ELR (cell line): Measurements from ENCODE around the gene CARNS1.
"Not testable (repeated sequence)": the region's sequence is repeated elsewhere in the genome, so short reads cannot be mapped to it uniquely, and the experiment has no call there.

Experiments
- DNase-seq: peaks from one replicate; pipeline ENCODE4 v3.0.0-alpha.2; 2015; ENCODE audit warnings: low read depth

Gene CARNS1

GRCh38 chr11:67396587-67397389 lies 18.7 kb upstream of the CARNS1 start:
- no peak for DNase-seq

- DNase-seq = no peak
Observed at GRCh38 chr11:67397536-67397935, 17.9 kb upstream of the CARNS1 start.

GRCh38 chr11:67397986-67398660 lies 17.4 kb upstream of the CARNS1 start:
- DNase-seq = no peak

DNA sequence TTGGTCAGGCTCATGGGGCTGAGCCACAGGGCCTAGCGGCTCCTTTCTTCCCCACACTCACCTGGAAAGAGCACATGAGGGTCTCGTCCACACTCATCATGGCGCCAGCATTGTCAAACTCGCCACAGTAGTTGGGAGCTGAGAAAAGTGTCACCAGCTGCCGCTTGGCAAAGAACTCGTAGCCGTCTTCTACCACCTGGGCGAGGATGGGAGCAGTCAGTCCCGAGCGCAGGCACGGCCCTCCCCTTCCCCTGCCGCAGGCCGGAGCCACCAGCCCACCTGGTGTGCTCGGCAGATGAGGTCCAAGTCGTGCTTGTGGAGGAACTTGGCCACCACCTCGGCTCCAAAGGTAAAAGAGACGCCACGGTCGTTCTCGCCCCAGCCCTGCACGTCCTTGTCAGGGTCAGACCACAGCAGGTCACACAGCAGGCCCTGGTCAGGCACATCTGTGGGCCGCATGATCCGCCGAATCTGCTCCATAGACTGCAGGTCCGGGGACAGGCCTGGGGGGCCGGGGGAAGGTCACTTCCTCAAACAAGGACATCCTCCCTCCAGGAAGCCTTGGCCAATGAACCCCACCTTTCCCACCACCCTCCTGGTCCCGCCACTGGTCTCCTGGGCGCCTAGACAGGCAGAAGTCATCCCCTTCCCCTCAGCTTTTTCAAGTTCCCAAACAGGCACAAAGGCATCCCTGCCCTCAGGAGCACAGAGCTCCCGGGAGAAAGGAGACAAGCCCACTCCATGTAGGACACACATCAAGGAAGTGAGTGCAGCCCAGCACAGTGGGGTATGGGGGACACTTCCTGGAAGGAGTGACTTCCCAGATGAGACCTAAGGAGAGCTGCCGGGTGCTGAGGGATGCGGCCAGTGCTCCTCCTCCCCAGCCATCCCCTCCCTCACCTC lies 16.6 kb upstream of the CARNS1 start:
- DNase-seq = no peak

DNA sequence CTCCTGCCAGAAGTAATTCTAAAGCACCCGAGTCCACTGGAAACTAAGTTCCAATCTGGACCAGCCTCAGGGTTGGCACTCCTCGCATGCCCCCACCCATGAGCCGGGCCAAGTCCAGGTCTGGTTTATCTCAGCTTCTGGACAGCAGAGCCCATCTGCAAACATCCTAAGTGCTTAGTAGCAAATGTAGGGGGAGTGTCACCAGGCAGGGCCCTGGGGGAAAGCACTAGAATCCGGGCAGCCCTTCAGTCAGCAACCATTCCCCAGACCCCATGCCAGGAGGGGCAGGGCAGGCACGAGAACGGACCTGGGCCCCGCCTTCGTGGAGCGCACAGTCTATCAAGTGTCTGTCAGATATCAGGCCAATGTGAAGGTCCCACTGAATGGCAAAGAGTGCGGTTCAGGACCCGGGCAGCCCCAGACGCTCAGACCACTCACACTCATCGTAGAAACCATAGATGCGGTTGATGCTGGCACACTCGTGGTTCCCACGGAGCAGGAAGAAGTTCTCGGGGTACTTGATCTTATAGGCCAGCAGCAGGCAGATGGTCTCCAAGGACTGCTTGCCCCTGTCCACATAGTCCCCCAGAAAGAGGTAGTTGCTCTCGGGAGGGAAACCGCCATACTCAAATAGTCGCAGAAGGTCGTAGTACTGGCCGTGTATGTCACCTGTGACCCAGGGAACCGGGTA lies 15.1 kb upstream of the CARNS1 start:
- DNase-seq = no peak

DNA sequence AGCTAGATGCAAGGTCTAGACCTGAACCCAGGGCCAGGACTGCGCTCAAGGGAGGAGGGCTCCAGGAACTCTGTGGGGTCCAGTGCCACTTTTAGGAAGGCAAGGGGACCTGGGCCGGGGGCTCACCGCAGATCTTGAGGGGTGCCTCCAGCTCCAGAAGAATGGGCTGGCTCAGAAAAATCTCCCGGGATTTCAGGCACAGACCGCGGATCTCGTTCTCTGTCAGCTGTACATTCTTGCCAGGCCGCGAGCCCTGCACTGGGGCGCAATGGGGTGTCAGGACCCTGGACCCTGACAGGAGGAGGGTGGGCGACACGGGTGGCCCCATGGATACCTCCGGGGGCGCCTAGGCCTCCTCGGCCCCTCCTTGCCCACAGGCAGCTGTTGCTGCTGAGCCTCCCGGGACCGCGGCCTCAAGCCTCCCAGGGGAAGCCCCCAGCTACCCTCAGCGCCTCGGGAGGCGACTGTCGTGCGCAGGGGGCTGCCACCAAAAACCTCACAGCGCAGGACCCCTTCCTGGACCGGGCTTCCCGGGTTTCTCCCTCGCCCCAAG lies 14.5 kb upstream of the CARNS1 start:
- DNase-seq = peak; percentile 36

DNA sequence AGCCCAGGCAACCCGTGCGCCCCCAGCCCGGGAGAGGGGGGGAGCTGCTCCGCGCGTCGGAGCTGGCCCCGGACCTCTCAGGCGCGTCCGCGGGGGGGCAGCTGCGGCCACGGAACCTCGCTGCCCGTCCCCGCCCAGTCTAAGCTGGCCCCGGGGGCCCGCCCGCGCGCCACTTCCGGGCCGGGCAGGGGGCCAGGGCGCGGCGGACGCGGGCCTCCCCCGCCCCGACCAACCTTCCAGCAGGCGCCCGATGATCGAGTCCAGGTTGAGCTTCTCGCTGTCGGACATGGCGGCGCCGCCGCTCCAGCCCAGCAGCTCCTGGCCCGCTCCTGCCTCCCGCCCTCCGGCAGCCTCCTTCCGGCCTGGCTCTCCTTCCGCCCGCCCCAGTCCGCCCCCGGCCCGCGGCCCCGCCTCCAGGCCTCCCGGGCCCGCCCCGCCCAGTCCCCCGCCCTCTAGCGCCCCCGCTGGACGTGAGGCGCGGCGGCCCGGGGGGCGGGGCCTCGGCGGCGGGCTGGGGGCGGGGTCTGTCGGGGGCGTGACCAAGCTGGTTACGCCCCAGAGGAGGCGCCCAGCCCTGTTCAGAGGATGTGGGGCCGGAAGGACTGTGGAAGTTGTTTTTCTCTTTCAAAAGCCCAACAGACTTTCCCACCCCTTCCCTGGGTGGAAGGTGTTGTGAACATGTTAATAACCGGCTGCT lies 13.8 kb upstream of the CARNS1 start, which contains the start of gene PPP1CA:
Gene PPP1CA (minus strand): TSS at position 364 of the 697 bp plus-strand sequence. CDS start 76 bp downstream, at position 288.
- peak; percentile 91 for DNase-seq

DNA sequence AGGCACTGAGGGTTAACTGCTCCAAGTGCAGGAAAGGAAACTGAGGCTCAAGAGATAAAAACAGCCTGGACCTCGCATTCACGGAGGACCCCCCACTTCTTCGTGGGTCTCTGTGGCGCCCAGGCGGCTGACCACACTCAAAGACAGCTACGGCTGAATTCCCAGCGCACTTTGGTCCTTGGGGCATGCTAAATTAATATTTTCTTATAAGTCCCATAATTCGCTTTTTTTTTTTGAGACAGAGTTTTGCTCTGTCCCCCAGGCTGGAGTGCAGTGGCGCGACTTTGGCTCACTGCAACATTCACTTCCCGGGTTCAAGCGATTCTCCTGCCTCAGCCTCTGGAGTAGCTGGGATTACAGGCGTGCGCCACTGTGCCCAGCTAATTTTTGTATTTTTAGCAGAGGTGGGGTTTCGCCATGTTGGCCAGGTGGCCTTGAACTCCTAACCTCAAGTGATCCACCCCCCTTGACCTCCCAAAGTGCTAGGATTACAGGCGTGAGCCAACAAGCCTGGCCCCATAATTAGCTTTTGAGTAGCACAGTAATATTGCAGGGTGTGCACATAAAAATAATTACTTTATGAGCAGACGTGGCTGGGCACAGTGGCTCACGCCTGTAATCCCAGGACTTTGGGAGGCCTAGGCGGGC lies 13.2 kb upstream of the CARNS1 start:
- DNase-seq = not testable (repeated sequence)

DNA sequence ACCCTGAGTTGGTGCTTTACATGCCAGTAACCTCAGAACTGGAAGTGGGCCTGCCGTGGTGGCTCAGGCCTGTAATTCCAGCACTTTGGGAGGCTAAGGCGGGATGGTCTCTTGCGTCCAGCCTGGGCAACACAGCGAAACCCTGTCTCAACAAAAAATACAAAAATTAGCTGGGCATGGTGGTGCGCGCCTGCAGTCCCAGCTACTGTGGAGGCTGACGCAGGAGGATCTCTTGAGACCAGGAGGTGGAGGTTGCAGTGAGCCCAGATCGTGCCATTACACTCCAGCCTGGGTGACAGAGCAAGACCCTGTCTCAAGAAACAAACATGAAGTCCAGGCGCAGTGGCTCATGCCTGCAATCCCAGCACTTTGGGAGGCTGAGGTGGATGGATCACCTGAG lies 12.4 kb upstream of the CARNS1 start:
- not testable (repeated sequence) for DNase-seq

DNA sequence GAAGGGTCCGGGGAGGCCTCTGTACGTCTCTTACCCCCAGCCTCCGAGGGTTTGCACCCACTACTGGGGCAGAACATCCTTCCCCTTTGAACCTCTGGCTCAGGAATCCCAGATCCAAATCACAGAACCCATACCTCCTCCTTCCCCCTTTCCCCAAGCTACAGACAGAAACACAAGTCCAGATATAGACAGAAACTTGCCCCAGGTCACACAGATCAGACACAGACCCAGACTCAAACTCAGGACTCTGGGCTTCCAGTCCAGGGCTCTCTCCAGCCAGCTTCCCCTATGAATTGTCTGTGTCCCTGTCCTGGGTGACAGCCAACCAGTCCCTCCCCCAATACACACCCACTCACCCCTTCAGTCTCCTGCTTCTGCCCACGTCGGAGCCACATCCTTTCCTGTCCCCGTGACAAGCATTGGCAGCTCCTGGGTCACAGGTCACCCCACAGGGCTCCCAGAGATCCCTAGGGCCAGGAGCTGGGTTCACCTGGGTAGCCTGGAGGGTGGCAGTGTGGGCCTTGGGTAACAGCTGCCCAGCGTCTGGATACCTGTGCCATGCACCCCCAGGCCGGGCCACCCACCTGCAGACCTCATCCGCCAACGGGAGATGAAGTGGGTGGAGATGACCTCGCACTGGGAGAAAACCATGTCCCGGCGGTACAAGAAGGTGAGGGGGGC lies 10.8 kb upstream of the CARNS1 start:
- no peak for DNase-seq

GRCh38 chr11:67405196-67405567 lies 10.3 kb upstream of the CARNS1 start:
- DNase-seq = no peak

- no peak for DNase-seq
Observed at GRCh38 chr11:67405688-67406339, 9.7 kb upstream of the CARNS1 start.

DNA sequence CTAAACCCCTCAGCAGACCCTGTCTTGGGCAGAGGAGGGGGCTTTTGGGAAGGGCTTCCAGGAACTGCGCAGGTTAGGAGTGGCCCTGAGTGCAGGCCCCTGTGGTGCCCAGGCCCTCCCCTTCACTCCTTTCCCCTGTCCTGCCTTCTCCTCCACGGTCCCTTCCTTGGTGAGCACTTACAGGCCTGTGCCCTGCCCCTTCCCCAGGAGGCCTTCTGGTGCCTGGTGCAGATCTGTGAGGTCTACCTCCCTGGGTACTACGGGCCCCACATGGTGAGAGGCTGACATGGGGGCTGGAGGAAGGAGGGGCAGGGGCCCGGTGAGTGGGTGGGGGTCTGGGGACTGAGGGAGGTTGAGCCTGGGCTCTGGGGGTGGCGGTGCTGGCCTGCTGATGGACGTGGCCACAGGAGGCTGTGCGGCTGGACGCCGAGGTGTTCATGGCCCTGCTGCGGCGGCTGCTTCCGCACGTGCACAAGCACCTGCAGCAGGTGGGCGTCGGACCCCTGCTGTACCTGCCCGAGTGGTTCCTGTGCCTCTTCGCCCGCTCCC lies 9.0 kb upstream of the CARNS1 start:
- no peak for DNase-seq

GRCh38 chr11:67406969-67407687 lies 8.3 kb upstream of the CARNS1 start:
- DNase-seq = no peak

- no peak for DNase-seq
Observed at GRCh38 chr11:67407688-67408163, 7.8 kb upstream of the CARNS1 start.

DNA sequence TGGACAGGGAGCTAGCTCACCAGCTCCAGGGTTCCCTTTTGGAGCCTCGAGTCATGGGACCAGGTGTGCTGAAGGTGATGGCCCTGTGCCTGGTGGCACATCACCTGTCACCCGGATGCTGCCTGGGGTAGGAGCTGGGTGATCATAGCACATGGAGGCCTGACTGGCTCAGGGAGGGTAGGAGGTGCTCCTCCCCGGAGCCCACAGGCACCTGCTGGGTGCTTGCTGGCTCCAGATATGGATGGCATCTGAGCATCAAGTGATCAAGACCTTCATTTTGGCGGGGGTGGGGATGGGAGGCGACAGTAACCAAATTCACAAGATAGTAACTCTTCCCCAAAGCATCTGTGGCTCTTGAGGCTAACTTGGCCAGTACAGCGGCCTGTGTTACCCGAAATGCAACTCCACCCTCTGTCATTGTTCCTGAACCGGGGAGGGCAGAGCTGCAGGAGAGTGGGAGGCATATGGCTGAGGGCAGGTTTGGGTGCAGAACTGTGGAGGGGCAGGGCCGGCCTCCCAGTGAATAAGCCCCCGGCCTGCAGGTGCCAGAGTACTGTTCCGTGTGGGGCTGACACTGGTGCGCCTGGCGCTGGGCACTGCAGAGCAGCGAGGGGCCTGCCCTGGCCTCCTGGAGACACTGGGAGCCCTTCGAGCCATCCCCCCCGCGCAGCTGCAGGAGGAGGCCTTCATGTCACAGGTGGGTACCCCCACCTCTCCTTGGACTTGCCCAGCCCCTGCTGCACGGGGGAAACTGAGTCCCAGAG lies 6.9 kb upstream of the CARNS1 start:
- no peak for DNase-seq

DNA sequence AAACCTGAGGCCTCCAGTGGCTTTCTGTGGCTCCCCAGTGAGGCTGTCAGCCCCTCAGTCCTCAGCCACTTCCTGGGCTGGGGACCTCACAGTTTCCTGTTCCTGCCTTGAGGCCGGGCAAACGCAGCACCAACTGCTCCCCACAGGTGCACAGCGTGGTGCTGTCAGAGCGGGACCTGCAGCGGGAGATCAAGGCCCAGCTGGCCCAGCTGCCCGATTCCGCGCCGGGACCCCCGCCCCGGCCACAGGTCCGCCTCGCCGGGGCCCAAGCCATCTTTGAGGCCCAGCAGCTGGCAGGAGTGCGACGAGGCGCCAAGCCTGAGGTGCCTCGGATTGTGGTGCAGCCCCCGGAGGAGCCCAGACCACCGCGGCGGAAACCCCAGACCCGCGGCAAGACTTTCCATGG lies 6.2 kb upstream of the CARNS1 start:
- DNase-seq = no peak
